Measurements from ENCODE around the gene CTPS1.

DNA sequence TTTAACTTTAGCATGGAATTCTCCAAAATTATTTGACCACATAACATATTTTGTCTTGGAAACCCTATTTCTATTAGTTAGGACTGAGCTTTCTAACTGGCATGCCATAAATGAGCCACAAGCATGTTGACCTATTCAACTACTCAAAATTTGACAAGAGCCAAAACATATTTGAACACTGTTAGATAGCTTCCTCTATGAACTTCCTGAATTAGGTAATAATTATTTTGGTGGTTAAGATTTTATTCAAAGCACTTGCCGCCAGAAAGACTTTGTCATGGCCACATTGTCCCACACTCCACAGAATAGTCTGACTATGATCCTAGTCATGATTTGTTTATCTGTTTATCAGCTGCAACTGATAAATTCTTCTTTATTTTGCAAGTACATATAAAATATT is 23.1 kb upstream of the CTPS1 start:
- TF ChIP-seq POLR2A (IDR thresholded peaks at IDR 0.05) = no peak
- TF ChIP-seq, protein P1, sequence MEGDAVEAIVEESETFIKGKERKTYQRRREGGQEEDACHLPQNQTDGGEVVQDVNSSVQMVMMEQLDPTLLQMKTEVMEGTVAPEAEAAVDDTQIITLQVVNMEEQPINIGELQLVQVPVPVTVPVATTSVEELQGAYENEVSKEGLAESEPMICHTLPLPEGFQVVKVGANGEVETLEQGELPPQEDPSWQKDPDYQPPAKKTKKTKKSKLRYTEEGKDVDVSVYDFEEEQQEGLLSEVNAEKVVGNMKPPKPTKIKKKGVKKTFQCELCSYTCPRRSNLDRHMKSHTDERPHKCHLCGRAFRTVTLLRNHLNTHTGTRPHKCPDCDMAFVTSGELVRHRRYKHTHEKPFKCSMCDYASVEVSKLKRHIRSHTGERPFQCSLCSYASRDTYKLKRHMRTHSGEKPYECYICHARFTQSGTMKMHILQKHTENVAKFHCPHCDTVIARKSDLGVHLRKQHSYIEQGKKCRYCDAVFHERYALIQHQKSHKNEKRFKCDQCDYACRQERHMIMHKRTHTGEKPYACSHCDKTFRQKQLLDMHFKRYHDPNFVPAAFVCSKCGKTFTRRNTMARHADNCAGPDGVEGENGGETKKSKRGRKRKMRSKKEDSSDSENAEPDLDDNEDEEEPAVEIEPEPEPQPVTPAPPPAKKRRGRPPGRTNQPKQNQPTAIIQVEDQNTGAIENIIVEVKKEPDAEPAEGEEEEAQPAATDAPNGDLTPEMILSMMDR (IDR thresholded peaks at IDR 0.05) = no peak
